NCI-H2107 treated with DMSO at 0.1 percent for 48 hours (cell line): Measurements from ENCODE around the gene MRPS15.

ENCODE experiments used
- DNase-seq: peaks from one replicate; lab custom pipeline; 2025; ENCODE audit not compliant: unreplicated experiment; lab: John Stamatoyannopoulos, UW

The MRPS15 gene

DNA sequence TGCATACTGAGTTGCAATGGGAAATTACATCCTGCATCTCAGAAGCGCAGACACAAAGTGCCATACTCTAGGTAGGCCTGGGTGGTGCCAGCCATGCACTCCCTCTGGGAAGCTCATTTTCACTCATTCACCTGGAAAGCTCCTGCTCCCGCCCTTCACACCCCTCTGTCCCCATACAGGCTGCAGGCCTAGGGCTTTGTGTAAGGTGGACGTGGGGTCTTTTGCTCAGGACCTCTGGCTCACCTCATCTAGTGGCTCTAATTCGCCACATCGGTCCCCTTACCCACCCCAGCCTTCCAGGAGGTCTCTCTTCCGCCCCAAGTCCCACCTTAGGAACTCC lies 751 bp downstream of the MRPS15 start:
- no peak for DNase-seq

DNA sequence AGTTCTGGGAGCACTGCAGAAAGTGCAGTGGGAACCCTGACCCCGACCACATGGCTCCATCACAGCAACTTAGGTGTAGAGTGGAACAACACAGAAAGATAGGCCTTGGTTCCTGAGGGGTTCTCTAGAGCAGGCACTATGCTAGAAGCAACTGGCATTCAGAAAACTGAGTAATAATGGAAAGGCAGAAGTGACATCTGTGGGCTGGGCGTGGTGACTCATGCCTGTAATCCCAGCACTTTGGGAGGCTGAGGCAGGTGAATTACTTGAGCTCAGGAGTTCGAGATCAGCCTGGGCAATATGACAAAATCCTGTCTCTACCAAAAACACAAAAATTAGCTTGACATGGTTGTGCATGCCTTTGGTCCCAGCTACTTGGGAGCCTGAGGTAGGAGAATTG lies 5.3 kb downstream of the MRPS15 start:
- no peak for DNase-seq

DNA sequence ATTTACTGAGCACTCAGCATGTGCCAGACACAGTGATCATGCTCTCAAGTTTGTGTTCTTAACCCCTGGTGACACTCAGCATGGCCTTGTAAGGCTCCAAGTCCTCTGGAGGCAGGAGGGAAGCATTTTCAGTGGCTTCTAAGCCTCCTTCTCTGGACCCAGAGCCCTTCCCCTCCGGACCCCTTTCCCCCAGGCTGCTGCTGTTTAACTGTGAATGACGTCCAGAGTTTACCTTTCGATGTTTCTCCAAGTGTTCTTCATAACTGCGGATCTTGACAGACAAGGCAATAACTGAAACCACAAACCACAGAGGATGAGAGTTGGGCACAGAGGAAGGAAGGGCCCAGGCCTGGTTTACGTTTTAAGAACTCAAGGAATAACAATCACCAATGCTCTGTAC lies 6.5 kb downstream of the MRPS15 start:
- DNase-seq = no peak

DNA sequence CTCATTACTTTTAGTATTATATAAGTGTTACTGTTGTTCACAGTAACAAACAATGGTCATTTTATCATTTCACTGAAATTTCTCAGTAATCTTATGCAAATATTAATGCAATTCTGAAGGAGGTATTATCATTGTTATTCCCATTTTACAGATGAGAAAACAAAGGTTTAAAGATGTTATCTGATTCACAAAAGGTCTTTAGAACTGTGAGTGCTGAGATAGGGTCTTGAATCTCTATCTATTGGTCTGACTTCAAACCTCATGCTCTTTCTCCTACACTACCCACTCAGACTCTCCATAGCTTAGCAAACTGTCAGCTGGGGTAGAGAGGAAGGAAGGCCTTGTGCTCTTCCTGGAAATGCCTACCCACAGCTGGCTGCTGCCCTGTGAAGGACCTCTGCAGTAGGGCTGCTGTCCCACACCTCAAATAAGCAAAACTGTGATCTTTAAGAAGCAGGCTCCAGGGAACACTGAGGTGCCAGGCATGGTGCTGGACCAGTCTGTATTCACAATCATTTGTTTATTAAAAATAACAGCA lies 7.7 kb downstream of the MRPS15 start:
- DNase-seq = no peak

DNA sequence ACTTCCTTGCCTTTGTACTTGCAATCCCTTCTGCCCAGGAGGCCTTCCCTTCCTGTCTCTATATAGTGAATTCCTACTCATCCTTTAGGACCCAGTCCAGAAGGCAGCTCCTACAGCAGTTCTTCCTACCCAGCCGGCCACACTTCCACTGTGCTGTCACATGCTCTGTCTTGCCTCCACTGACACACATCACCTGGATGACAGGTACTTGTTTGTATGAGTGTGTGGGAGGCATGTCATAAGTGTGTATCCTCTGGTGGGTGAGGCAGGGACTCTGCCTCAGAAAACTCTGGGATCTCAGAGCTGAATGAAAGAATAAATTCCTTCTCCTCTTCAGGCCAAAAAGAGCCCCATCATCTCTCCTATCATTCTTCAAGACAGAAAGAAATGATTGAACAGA lies 8.8 kb downstream of the MRPS15 start:
- no peak for DNase-seq

DNA sequence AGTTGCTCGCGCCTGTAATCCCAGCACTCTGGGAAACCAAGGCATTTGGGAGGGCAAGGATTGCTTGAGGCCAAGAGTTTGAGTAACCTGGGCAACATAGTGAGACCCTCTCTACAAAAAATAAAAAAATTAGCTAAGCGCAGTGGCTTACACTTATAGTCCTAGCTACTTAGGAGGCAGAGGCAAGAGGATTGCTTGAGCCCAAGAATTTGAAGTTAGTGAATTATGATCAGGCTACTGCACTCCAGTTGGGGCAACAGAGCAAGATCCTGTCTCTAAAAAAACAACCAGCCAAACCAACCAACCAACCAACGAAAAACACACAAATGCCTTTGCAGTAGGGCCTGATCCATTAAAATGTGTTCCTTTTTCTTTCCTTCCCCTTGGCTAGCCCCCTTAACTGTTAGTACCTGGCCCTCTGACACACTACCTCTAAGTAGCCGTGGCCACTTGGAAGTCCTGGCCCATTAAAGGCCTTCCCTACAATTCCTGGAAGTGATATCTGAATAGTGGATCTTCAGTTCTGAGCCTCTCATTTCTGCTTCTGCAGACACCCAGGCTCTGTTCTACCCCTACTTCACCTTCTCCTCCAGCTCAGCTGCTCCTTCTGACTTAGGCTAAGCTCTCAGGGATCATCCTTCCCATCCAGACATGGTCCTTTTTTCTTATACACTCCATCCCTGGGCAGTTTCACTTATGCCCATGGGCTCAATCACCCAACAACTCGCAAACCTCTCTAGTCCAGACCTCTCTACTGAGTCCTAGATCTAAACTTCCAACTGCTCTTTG lies 10.4 kb downstream of the MRPS15 start:
- DNase-seq = no peak

DNA sequence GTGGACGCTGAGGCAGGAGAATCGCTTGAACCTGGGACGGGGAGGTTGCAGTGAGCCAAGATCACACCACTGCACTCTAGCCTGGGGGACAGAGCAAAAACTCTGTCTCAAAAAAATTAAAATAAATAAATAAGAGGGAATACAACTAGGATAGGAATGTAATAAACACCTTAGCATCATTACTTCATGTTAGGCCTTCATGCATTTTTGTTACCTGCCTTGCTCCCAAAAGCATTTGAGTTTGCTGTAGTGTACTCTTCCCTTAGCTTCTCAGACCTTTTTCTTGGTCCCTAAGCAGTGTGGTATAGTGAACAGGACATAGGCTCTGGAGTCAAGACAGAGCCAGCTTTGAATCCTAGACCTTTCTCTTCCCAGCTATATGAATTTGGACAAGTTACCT lies 11.1 kb downstream of the MRPS15 start:
- DNase-seq = no peak

DNA sequence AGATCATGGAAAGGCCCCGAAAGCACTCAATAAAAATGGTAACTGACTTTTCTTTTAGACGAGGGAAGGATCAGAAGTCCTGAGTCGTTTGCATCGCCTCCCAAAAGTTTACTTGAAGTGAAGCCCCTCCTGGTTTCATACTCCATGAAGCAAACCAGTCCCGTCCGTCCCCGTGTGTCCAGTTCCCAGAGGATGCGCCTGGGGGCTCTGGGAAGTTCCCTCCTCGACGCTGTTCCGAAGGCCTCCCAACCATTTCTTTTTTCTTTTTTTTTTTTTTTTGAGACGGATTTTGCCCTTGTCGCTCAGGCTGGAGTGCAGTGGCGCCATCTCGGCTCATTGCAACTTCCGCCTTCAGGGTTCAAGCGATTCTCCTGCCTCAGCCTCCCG lies 13.3 kb downstream of the MRPS15 start:
- DNase-seq = no peak

DNA sequence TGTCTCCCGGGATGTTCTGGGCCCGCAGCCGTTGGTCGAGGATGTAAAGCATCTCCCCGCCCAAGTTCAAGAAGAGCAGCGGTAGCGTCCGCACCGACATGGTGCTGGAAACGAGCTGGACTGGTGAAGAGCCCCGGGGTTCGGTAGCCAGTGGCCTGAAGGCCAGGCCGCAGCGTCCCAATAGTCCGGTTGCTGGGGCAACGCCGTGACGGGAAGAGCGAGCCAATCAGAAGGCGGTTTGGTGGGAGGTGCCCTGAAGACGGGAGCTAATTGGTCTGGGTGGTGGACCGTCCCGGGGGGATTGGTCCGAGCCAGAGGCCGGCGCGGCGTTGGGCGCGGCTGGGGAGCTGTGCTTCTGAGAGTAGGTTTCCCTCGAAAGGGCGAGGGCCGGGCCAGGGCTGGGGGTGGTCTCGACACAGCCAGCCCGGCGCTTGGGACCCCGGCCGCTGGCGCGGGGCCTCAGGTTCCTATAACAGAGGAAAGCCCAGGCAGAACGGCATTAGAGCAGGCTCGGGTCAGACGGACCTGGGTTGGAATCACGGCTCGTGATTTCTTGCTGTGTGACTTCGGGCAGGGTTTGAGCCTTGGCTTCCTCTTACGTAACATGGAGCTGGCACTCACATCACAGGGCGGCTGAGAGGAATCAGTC lies 13.8 kb downstream of the MRPS15 start, which contains the start of gene OSCP1:
OSCP1 (minus strand) TSS at position 182 of the 649 bp plus-strand sequence; CDS start at position 100, 82 bp downstream.
- DNase-seq = peak; percentile 93

DNA sequence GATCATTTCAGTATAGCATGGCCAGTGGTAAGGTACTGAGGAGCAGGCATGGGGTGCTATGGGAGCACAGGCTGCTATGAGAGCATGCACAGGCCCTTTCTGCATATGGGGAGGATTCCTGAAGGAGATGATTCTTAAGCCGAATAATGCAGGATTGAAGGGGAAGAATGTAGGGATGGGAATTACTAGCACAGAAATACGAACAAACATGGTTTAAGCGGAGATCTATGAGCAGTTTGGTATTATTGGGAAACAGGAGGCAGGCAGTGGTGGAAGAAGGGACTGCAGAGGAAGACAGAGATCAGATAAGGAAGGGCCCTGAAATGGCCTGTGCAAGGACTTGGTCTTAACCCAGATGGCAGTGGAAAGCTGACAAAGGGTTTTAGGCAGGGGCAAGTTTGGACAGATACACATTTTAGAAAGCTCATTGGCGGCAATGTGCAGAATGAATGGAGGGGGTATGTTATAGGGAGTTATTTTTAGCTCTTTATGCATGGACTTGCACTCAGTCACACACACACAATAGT lies 15.6 kb downstream of the MRPS15 start:
- no peak for DNase-seq

DNA sequence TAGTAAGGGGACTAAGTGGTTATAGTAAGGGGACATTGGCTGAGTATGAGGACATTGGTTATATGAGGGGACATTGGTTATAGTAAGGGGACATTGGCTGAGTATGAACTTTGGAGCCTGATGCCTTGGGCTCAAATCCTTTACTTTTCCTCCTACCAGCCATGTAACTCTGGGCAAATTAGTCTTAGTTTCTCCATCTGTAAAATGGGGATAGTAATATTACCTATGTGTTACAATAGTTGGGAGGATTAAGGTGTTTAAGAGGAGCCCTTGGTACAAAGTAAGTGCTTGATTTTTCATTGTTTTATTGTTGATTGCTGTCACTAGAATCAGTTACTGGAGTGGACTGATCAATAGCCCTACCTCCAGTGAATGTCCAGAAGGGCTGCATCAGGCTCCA lies 16.7 kb downstream of the MRPS15 start:
- no peak for DNase-seq

DNA sequence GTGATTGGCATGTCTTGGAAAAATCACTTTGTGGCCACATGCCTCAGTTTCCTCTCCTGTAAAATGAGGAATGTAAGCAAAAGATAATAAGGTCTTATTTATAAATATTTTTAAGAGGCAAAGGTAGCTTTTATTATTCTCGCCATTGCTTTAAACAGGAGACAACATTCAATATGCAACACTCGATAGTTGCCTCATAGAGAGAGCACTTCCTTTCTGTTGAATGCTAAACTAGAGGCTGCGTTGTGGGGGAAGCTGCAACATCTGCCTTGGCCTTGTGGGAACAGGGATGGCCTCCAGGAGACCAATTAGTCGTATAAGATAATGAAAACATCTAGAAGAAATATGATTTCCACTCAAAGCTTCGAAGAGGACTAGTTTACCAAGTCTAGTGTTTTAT lies 17.4 kb downstream of the MRPS15 start:
- no peak for DNase-seq

DNA sequence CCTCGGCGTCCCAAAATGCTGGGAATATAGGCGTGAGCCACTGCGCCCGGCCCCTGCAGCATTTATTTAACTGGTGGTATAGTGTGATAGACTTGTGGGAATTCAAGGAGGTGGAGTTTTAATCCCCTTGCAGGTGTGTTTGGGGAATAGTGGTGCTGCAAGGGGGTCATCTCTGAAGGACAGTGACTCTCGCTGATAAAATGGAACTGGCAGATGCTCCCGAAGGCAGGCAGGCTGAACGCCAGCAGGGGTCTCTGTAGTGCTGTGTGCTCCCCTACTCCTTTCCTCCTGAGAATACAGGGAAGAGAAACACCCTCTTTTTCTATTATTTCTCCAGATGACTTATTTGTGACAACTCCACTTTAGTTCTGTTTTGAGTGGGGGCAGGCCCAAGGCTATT lies 17.9 kb downstream of the MRPS15 start:
- DNase-seq = peak; percentile 46

DNA sequence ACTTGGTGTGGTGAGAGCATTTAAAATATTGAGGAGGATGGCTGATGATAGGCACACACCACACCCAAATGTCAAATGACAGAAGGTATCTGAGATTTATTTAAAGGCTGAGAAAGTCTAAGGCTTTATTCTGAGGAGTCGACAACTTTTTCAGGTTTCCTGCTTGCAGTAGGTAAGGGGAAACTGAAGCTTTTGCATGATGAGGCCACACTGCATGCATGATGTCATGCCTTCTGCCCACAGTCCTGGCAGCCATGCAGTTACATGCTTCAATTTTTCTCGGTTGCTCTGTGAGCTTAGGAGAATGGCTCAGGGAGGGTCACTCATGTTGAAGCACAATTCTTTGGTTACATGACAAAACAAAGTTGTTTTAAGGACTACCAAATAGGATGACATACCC lies 20.9 kb downstream of the MRPS15 start:
- DNase-seq = no peak

DNA sequence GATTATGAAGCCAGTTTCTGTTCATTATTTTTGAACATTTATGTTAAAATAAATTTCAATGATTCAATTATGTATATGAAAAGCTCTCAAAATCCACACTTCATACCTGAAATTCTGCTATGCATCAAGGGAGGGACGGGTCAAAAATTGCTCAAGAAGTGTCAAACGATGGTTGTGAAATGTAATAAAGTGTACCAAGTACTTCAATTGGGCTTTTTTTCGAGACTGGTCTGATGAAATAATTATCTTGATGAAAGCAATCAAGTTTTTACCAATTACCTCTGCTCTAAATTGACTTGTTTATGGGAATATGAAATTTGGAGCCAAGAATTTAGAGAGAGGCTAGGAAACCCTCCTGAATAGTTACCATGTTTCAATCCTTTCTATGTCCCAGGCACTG lies 21.8 kb downstream of the MRPS15 start:
- DNase-seq = no peak

DNA sequence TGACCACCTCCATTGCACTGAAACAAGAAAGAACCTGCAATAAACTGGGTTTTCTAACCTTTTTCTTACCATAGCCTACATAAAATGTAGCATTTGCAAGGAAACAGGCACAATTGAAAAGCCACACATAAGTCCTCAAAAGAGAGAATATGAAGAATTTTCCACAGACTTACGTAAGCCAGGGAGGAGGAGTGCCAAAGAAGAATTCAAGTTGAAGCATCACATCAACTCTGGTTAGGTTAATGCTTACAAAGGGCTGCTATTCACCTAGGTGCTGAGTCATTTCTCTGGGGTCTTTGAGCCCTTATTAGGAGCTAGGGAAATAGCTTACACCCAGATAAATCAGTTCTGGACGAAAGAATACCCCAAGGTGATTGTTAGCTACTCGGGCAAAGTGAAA lies 23.5 kb downstream of the MRPS15 start:
- no peak for DNase-seq

DNA sequence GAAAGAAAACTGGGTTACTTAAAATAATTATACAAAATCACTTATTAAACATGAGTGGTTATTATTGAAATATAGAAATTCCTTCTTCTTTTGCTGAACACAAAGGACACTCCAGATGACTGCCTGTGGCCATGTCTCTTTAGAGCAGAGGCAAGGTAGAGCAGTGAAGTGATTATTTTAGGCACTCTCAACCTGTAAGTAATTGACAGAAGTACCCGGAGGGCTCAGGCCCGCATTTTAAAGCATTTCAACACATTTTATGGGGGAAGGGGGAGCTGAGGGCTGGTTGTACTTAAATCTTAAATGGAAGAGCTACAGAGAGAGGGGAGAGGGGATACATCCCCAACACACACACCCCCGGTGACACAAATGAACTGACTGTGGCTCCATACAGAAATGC lies 24.1 kb downstream of the MRPS15 start:
- no peak for DNase-seq

DNA sequence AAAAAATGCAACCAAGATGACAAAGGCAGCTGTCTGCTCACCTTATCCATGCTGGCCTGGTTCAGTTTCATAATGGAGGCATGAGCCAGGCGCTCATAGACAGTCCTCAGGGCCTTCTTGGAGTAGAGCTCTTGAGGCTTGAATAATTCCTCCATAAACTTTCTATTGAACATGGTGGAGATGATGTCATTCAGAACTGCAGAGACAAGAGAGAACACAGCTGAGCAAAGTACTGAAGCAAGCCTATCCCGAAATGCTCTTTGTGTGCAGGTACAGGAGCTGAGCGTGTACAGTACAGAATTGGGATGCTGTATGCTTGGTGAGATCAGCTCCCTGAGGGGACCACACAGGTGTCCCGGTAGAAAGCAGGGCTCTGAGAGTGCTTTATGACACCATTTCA lies 25.5 kb downstream of the MRPS15 start:
- no peak for DNase-seq

DNA sequence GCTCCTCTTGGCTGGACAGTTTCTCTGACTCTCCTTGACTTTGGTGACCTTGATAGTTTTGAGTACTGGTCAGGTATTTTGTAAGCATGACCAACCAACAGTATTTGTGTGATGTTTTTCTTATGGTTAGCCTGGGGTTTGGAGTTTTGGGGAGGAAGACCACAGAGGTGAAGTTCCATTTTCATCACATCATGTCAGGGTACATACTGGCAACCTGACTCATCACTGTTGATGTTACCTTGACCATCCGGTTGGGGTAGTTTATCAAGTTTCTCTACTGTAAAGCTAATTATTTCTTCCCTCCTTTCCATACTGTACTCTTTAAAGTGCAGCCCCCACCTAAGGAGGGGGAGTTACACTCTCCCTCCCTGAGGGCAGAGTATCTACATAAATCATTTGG lies 27.4 kb downstream of the MRPS15 start:
- DNase-seq = no peak

DNA sequence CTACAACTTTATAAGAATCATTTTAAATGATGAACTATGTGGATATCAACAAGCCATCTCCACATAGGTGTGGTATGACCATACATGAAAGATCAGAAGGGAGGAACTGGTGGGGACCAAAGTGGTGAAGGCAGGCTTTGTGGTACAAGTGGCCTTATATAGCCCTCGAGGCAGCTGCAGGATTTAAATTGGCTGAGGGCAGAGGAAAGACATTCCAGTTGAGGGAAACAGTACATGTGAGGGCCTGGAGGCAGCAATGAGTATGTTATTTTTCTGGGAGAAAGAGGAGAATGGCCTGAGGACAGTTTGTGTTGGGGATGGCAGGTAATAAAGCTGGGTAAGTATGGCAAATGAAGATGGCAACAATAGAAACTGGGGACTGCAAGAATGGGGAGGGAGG lies 31.1 kb downstream of the MRPS15 start:
- no peak for DNase-seq

DNA sequence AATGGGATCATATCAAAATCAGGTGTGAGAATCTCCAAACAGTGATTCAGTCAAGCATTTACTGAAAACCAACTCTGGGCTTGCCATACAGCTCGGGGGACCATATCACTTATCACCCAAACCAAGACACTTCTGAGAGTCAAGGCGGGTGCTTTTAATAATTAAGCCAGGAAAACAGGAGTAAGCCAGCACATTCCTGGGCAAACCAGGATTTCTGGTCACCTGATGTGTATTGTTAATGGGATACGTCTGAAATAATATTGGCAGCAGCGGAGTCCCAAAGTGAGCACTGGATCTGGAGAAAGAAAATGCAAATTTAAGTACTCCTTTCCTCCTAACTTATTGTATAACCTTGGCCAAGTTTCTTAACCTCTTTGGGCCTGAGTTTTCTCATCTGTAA lies 31.6 kb downstream of the MRPS15 start:
- DNase-seq = no peak

DNA sequence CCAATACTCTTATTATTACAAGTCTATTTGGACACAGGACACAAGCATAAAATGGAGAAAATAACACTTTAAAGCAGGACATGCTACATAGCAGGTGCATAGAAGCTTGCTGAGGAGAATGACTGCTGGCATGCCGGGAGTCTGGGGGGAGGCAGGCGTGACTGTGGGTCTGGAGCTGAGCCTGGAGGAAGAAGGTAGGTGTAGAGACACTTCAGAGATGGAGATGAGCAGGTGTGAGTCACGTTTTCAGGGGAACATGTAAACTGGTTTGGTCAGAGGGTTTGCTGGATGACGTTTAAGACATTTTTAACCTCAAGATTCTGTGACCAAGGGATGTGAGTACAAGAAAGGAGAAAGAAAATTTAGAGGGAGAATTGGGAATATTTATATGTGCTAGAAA lies 38.4 kb downstream of the MRPS15 start:
- DNase-seq = no peak
